GM12891 (cell line): ENCODE results near the gene POP7.

Source experiments
- POLR2A ChIP-seq: IDR thresholded peaks from 2 replicates; pipeline ENCODE4 v1.6.1; 2011; ENCODE audit warnings: low read depth, low read length, control low read depth
- SPI1 ChIP-seq: IDR thresholded peaks from 2 replicates; pipeline ENCODE4 v1.6.1; 2011; ENCODE audit warnings: low read depth, low read length, control low read depth

DNA sequence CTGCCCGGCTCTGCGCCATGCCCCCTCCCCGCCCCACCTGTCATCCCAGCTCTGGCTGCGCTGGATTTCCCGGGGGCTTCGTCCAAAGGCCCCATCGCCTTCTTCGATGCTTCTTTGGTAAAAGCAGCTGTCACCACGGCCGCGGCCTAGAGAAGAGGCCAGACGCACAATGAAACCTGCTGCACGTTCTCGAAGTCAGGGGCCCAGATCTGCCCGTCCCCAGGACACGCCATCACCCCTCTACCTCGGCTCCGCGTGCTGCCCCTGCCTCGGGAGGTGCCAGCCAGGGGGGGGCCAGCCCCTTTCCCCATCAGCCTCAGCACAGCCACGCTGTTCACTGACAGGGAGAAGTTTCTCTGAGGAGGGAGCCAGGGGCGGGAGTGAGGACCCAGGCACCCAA lies 18.7 kb upstream of the POP7 start:
- TF ChIP-seq POLR2A: no peak
- TF ChIP-seq SPI1: no peak
